RWPE2 (cell line): ENCODE results near the gene TBX2.

Experiments
- ATAC-seq: fragments of 200-7000 bp; cut with Tn5 transposase; 3 replicates; pipeline ENCODE4 v1.9.1; 2021; ENCODE audit warnings: low read depth
- DNase-seq: peaks from one replicate; pipeline ENCODE4 v3.0.0-alpha.2; 2020; ENCODE audit warnings: low spot score
- H3K27ac ChIP-seq: fragments of 450-650 bp; 2 replicates; pipeline ENCODE4 v1.5.1; 2017; ENCODE audit warnings: mild to moderate bottlenecking; ENCODE audit not compliant: poor library complexity, severe bottlenecking
- H3K27me3 ChIP-seq: fragments of 250-450 bp; sonication (Bioruptor Pico); 2 replicates; pipeline ENCODE4 v1.5.1; 2021; ENCODE audit warnings: mild to moderate bottlenecking, moderate library complexity; ENCODE audit not compliant: insufficient read depth, poor library complexity, severe bottlenecking
- H3K36me3 ChIP-seq: fragments of 250-450 bp; sonication (Bioruptor Pico); 2 replicates; pipeline ENCODE4 v1.5.1; 2020; ENCODE audit warnings: low read depth, mild to moderate bottlenecking, moderate library complexity
- H3K4me1 ChIP-seq: fragments of 250-450 bp; sonication (Bioruptor Pico); 2 replicates; pipeline ENCODE4 v1.5.1; 2021; ENCODE audit warnings: mild to moderate bottlenecking, moderate library complexity; ENCODE audit not compliant: insufficient read depth, poor library complexity, severe bottlenecking
- H3K4me3 ChIP-seq: fragments of 250-450 bp; sonication (Bioruptor Pico); 2 replicates; pipeline ENCODE4 v1.5.1; 2021; ENCODE audit warnings: mild to moderate bottlenecking, moderate library complexity; ENCODE audit not compliant: severe bottlenecking
- H3K9me3 ChIP-seq: fragments of 250-450 bp; sonication (Bioruptor Pico); 2 replicates; pipeline ENCODE4 v1.5.1; 2021; ENCODE audit warnings: mild to moderate bottlenecking, moderate library complexity; ENCODE audit not compliant: severe bottlenecking
- CTCF ChIP-seq: fragments of 450-650 bp; IDR thresholded peaks from one replicate; pipeline ENCODE4 v1.5.1; 2017; ENCODE audit warnings: mild to moderate bottlenecking, moderate library complexity; ENCODE audit not compliant: poor library complexity, severe bottlenecking

Gene TBX2

GRCh38 chr17:61369751-61370150, 29.9 kb upstream of the TBX2 start:
- H3K27ac ChIP-seq: no peak overlapping the region
- no peak for ATAC-seq
- TF ChIP-seq CTCF: no peak
- no peak overlapping the region for H3K4me3 ChIP-seq
- DNase-seq: no peak
- H3K9me3 ChIP-seq: no peaks in the 10 kb centered on the region
- H3K27me3 ChIP-seq: no peaks in the 10 kb centered on the region
- no peaks in the 10 kb centered on the region for H3K4me1 ChIP-seq
- no peaks in the 10 kb centered on the region for H3K36me3 ChIP-seq

- no peaks in the 10 kb centered on the region for H3K36me3 ChIP-seq
- no peaks in the 10 kb centered on the region for H3K9me3 ChIP-seq
- DNase-seq (no peak), ATAC-seq (no peak)
- no peak overlapping the region for H3K4me3 ChIP-seq
- no peaks in the 10 kb centered on the region for H3K27me3 ChIP-seq
- no peak for TF ChIP-seq CTCF
- H3K27ac ChIP-seq: no peak overlapping the region
- no peaks in the 10 kb centered on the region for H3K4me1 ChIP-seq
These were observed 28.5 kb upstream of the TBX2 start for GRCh38 chr17:61371179-61371578.

GRCh38 chr17:61371606-61372005, 28.0 kb upstream of the TBX2 start:
- H3K36me3 ChIP-seq: no peaks in the 10 kb centered on the region
- no peaks in the 10 kb centered on the region for H3K27me3 ChIP-seq
- H3K4me3 ChIP-seq: no peak overlapping the region
- H3K27ac ChIP-seq: no peak overlapping the region
- DNase-seq (no peak), ATAC-seq (no peak)
- no peak for TF ChIP-seq CTCF
- no peaks in the 10 kb centered on the region for H3K4me1 ChIP-seq
- H3K9me3 ChIP-seq: no peaks in the 10 kb centered on the region

GRCh38 chr17:61372436-61372835, 27.2 kb upstream of the TBX2 start:
- H3K9me3 ChIP-seq: no peaks in the 10 kb centered on the region
- H3K4me1 ChIP-seq: no peaks in the 10 kb centered on the region
- no peak for ATAC-seq
- DNase-seq: no peak
- TF ChIP-seq CTCF: no peak
- no peaks in the 10 kb centered on the region for H3K36me3 ChIP-seq
- H3K27ac ChIP-seq: no peak overlapping the region
- H3K4me3 ChIP-seq: no peak overlapping the region
- no peaks in the 10 kb centered on the region for H3K27me3 ChIP-seq

- H3K27me3 ChIP-seq: no peaks in the 10 kb centered on the region
- no peak overlapping the region for H3K4me3 ChIP-seq
- TF ChIP-seq CTCF: no peak
- ATAC-seq: no peak
- no peaks in the 10 kb centered on the region for H3K36me3 ChIP-seq
- no peak for DNase-seq
- no peaks in the 10 kb centered on the region for H3K9me3 ChIP-seq
- no peaks in the 10 kb centered on the region for H3K4me1 ChIP-seq
- H3K27ac ChIP-seq: no peak overlapping the region
These were observed 22.5 kb upstream of the TBX2 start for GRCh38 chr17:61376931-61377838.
